Esophagus muscularis mucosa (tissue), 4 donors: ENCODE results near the gene RGPD4. TPM values are rescaled to one million over a fixed set of nuclear protein-coding genes. Genes with fewer than 3 reads are reported as not detected.

ENCODE experiments used
- DNase-seq: peaks from one replicate; pipeline ENCODE4 v3.0.0-alpha.2; 2017; ENCODE audit errors: extremely low spot score
- H3K27ac ChIP-seq, 4 donors: fragments of 200-600 bp; sonication (generic); replicated peaks in 1 of 4; 1 replicate in 3 of 4; 2 replicates in 1 of 4; pipeline ENCODE4 v1.5.1; 2016 to 2019; ENCODE audit warnings: mild to moderate bottlenecking in 1 of 4
- H3K27me3 ChIP-seq, 4 donors: fragments of 200-600 bp; sonication (generic); one replicate each; pipeline versions ENCODE4 v1.5.1 to v1.6.0; 2016 to 2019
- H3K36me3 ChIP-seq, 4 donors: fragments of 200-600 bp; sonication (generic); one replicate each; pipeline ENCODE4 v1.5.1; 2016 to 2019
- H3K4me1 ChIP-seq, 4 donors: fragments of 200-600 bp; sonication (generic); one replicate each; pipeline ENCODE4 v1.5.1; 2016 to 2019
- H3K4me3 ChIP-seq, 4 donors: fragments of 200-600 bp; sonication (generic); 1 replicate in 2 of 4; 2 replicates in 2 of 4; pipeline ENCODE4 v1.5.1; 2016 to 2019; ENCODE audit warnings: mild to moderate bottlenecking in 4 of 4, moderate library complexity in 1 of 4
- H3K9me3 ChIP-seq, 4 donors: fragments of 200-600 bp; sonication (generic); 1 replicate in 3 of 4; 2 replicates in 1 of 4; pipeline ENCODE4 v1.5.1; 2016 to 2019
- CTCF ChIP-seq, 3 experiments: fragments of 200-600 bp in 2 of 3; fragments of 450-650 bp in 1 of 3; sonication (generic) in 2 of 3; IDR thresholded peaks; one replicate each; pipeline ENCODE4 v1.5.1; 2017 to 2019; ENCODE audit warnings: antibody characterized with exemption in 3 of 3, mild to moderate bottlenecking in 2 of 3, moderate library complexity in 1 of 3
- EP300 ChIP-seq: sonication (generic); formaldehyde crosslinking; IDR thresholded peaks from one replicate; pipeline ENCODE4 v1.6.1; 2017; ENCODE audit warnings: antibody characterized with exemption
- POLR2A ChIP-seq: fragments of 450-650 bp; IDR thresholded peaks from one replicate; pipeline ENCODE4 v1.6.1; 2017; ENCODE audit warnings: antibody characterized with exemption, moderate library complexity, mild to moderate bottlenecking, low read depth
- POLR2AphosphoS5 ChIP-seq, 2 donors: sonication (generic); formaldehyde crosslinking; IDR thresholded peaks; one replicate each; pipeline ENCODE4 v1.6.1; 2017; ENCODE audit warnings: antibody characterized with exemption in 2 of 2
- WGBS: methylation state at CpG from one replicate; pipeline ENCODE4 v1.1.5; 2018; 5-methylcytosine and 5-hydroxymethylcytosine counted together
- intact Hi-C: fragments of 100-400 bp; cut with DNase I; formaldehyde crosslinking; loops from one replicate; pipeline ENCODE4 v1.15.1; 2023
- small RNA-seq, 3 donors: library from RNA; depleted of rRNA; stranded (forward); fragments of <200 nt; gene quantifications; one replicate each; pipeline ENCODE3, GENCODE V24; 2016
- total RNA-seq, 4 donors: library from RNA; depleted of rRNA; stranded (reverse); fragments of >200 nt; gene quantifications; one replicate each; pipeline versions ENCODE4 v1.1.0 to v1.2.1, GENCODE V29; 2016

The RGPD4 gene
- total RNA-seq, 4 donors from 2014 or later, result not detected

GRCh38 chr2:107936433-107937359, 110.0 kb downstream of the RGPD4 start:
- H3K36me3 ChIP-seq, result no peaks in the 10 kb centered on the region
- 50% methylated on average over 5 of the region's 5 CpGs for WGBS
- TF ChIP-seq POLR2A (no peak), EP300 (no peak), POLR2AphosphoS5 (IDR thresholded peaks at IDR 0.05) (no peak), CTCF (IDR thresholded peaks at IDR 0.05) (peak in 2 of 3 experiments; percentile 31 to 34)
- H3K27ac ChIP-seq, result no peak overlapping the region
- no peaks in the 10 kb centered on the region for H3K27me3 ChIP-seq
- H3K4me1 ChIP-seq, result no peaks in the 10 kb centered on the region
- no peaks in the 10 kb centered on the region for H3K9me3 ChIP-seq
- intact Hi-C loops, result no loop called here
- no peak overlapping the region for H3K4me3 ChIP-seq
- DNase-seq, result no peak

Small RNAs within 50 kb of the gene (small RNA-seq; reads per million reads assigned to genes)
- gene AC009963.1, result 0 reads per million in 3 donors
- gene AC009963.2, result 0 reads per million in 3 donors

Other genes starting within 250 kb of the RGPD4 start
- 1 to 10 TPM; 1.1 to 3.0 (median 1.8) TPM for gene SLC5A7, start 159.6 kb downstream of the RGPD4 start, total RNA-seq